HG03097 (cell line): ENCODE measurements around the gene ZMYND10.
A peak's percentile ranks its signal among the peaks of the same experiment; 100 is the strongest.

Experiments
- ATAC-seq: cut with Tn5 transposase; IDR thresholded peaks from one replicate; pipeline ENCODE4 v1.9.1; 2021; ENCODE audit not compliant: unreplicated experiment, low FRiP score

Gene ZMYND10

DNA sequence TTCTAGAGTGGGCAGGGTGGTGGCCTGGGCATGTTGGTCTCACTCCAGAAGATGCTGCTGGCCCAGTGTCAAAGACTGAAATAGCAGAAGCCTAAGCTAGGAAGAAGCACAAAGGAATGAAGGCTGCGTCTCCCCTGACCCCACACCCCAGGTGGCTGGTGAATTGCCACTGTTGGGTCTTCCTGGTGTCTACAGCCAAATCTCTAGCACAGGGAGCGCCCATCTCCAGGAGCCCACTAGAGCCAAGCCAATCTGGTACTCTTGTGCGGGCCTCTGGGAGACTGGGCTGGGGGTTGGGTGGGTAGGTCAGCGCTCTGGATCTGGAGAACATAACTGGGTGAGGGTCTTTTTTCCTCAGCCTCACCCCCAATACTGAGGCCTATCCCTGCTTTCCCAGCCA is 18.4 kb downstream of the ZMYND10 start:
- no peak for ATAC-seq

DNA sequence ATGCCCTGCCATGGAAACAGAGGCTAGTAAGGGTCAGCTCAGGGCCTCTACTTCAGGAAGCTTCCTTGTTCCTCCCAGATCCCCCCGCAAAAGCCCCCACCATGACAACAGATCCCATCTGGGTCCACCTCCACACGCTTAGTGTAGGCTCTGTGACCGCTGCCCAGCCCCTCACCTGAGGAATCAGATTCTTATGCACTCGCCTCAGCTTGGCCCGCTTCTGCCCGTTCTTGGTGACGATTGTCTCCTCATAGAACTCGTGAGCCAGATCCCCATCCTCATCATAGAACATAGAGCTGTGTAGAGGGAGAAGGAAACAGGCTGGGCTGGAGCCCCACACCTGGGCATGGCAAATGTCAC is 19.4 kb downstream of the ZMYND10 start:
- no peak for ATAC-seq

DNA sequence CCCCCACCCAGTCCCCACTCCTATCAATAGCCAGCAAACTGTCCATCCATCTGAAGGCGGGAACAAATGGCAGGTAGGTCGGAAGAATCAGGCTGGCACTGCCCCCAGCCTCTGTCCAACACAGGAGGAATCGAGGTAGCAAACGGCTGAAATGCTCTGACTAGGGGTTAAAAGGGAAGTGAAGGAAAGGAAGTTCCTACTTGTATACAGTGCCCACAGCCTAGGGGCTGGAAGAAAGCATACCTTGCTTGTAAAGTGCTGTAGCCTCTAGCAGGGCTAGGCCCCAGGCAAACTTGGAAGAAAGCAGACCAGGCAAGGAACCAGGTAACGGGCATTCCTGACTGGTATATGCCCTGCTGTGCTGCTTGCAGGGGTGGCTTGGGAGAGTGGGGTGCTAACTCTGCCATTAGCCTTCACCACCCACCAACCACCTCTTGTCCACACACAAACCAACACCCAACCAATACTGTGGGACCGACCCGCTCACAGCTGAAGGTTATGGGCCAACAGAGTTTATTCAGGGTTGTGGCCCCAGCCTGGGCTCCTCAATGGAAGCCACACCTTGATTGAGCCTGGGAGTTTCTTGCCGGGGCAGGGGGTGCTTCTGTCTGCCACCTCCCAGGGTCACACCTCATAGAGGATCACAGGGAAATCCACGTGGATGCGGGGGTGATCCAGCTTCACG is 19.9 kb downstream of the ZMYND10 start:
- no peak for ATAC-seq

DNA sequence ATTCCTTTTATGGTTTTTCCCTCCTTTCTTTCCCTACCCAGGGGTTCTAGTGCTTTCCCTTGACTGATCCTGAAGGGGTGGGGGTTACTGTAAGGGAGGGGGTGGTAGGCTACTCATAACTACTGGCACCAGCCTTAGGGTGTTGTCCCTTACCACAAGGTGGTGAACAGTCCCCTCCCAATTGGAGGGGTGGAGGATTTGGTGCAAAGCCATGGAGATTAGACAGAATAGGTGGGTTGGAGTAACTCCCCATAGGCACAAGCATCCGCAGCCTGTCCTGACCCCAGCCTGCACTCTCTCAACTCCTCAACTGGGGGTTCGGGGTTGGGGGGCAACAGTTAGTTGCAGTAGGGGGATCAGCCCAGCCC is 20.4 kb downstream of the ZMYND10 start:
- ATAC-seq, result no peak

DNA sequence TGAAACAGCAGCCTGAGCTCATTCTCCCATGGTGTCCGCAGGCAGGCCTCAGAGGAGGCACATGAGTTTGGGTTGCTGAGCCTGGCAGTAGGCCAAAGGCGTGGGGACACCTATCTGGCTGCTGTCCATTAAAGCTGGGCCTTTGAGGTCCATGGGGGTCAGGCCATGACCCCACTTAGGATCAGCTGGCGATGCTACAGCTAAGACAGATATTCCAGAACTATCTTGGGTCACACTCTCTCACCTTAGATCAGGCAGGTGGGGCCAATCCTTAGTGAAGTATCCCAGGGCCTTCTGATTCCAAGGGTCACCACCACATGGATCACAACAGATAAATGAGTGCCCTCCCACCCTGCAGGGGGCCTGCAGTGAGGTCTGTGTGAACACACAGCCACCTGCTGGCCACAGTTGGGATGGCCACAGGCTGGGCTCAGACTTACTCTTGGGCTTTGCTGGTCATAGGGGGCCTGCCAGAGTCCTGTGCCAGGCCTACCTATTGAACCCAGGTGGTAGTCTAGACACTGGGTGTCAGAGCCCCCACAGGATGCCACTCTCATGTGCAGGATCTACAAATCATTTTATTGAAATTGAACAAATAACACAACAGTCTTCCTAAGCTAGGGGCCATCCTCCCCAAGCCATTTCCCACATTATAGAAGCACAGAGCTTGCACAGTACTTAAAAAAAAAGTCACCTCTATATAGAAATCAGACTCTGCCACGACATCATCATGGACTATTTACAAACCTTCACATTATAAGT is 21.0 kb downstream of the ZMYND10 start:
- no peak for ATAC-seq

DNA sequence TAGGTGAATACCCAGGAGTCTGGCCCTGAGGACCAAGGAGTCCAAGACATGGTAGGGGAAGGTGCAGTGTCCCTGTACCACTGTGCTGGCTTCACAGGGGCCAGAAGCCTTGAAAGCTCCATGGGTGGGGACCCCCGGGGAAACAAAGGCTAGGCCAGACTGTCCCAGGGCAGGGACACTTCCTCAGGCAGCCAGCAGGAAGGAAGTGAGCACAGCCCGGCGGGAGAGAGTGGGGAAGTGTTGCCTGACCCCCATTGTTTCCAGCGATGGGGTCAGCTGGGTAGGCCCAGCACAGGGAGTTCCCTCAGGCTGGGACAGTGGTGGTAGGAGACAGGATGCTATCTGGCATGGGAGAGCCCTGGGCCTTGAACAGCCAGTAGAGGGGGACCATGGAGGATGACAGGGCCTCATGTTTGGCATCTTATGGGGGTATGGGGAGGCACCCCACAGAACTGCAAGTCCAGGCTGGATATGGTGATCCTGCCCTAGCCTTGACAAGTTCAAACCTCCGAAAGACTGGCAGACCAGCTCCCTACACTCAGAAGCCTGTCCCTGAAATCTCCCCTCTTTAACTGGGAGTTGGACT is 21.8 kb downstream of the ZMYND10 start:
- ATAC-seq, result no peak

DNA sequence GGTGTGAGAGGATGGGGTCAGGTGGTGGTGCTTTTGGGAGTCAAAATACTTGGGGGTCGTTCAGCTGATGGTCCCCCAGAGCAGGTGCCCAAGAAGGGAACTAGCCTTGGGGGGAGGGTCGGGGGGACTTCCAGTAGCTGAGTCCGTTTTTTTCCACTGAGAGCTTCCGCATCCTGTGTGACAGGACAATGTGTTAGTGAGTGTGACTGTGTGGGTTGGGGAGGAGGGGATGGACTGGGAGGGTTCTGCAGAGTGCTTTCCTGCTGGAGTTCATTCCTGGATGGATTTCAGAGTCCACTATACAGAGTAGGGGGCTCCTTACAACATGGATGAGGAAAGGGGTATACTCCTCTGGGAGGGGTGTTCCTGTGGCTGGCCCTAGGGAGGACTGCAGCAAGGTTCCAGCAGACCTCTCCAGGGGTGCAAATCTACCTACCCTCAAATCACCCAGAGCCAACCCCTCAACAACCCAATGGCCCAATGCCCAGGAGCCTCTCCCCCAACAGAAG is 22.4 kb downstream of the ZMYND10 start:
- no peak for ATAC-seq

DNA sequence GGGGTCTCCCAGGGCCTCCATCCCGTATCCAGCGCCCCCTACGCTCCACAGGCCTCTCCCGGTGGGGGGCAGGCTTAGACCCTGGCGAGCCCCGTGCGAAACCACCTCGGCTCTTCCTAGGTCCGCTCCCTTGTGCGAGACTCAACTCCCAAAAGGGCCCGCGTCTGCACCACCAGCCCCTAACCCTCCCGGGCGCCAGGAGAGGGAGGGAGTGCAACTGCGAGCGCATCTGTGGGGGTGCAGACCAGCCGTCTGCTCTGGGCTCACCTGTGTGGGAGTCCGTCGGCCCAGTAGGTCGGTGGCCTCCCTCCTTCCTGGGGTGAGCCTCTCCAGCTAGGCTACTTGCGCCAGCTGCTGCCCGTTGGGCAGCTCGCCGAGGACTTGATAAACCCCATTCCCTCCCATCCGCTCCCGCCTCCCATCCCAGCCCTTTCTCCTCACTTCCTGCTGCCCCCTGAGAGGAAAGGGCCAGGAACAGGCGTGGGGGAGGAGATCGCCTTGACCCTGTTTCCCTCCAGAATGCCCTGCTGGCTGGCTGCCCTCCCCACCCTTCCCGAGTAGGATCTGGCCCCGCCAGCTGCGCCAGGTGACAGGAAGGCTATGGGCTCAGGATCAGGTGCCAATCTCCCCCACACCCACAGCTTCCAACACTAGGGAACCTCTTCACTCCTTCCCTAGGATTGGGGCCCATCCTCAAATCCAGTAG is 23.0 kb downstream of the ZMYND10 start, which contains the start of gene HYAL2:
Gene HYAL2 (minus strand): TSS at position 360 of the 706 bp plus-strand sequence. CDS start 2,256 bp downstream, outside the sequence.
- no peak for ATAC-seq

DNA sequence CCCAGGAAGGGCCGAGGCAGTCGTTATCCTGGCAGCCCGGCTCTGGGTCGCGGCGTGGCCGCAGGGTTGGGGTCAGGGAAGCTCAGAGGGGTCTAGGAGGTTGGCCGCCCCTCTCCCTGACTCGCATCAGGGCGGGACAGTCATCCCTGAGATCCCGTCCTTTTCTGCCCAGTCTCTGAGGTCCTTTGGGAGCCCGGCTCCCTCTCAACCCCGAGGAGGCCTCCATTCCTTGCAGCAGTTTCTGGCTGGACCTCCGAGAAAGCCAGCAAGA is 23.5 kb downstream of the ZMYND10 start:
- no peak for ATAC-seq

DNA sequence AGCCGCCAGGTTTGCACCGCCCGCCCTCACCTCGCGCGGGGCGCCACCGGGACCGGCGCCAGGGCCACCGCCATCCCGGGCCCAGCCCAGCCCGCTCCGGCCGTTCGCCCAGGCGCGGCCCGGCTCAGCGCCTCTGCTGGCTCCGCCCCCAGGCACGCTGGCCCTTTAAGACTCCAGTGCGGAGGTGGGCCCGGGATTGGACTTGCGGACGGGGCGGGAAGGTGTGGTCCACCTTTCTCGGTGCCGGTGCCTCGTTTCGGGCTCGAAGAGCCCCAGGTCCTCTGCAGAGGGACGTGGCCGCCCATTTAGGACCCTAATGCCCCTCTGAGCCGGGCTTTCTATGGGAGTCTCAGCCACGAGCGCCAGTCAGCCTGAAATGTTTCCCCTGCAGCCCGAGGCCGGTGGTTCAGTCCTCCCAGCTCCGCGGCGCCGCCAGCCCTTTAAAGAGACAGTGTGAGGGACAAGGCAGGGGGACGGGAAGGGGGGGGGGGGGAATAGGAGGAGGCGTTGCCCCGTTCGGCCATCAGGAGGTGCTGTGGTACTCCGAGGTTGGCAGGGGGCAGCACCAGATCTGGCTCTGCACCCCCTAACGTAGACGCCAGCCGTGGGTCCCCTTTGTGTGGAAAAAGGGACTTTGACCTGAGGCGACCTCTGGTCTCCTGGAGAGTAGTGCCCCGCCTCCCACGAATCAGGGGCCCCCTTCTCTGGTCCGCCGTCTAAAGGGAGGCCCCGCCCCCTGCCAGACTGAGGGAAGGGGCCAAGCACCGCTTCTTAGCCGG is 24.0 kb downstream of the ZMYND10 start:
- ATAC-seq, result peak; percentile 56

DNA sequence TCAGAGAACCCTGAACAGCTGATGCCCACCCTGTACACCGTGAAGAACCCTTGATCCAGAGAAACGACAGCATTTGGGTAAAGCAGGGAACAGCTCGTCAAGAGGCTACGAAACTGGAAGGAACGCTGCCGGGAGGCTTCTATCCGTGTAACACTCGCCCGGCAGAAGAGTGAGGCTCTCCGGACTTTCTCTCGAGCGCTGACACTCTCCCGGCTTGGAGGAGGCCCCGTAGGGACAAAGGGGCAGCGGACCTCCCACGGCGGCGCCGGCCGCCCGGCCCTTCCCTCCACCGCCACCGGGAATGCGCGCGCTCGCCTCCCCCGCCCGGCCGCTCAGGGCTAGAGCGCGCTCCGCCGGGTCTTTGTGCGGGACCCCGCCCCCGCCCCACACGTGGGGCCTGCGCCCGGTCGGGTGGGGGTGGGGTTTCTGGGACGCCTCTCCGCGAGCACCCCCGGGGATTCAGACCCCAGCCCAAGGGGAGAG is 24.6 kb downstream of the ZMYND10 start:
- ATAC-seq, result peak; percentile 33

DNA sequence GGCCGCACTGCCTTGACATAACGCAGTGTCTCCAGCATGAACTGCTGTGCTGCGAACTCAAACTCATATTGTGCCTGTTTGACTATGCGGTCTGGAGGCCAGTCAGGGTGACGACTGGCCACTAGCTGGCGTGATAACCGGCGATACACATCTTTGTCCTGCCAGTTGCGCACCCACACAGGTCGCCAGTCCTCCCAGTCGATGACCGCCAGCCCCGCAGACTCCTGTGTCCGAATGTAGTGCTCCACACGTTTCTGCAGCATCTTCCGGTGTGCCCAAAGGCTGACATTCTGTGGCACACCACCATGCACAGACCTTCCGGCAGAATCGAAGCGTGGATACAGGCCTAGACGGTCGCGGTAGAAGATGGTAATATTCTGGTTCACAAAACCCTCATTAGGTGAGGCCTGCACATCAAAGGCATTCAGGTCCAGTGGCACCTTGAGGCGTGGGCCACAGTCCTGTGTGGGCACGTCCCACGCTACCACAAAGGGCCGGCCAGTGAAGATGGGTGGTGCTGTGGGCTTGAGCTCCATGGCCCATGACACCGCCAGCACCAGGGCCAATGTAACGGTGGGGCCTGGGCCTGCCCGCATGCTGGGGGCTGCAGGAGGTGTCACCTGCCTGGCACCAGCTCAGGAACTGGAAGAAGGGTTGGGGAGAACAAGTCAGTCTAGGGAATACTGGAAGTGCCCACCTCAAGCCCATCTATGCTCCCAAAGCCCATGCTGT is 25.5 kb downstream of the ZMYND10 start:
- ATAC-seq, result no peak

DNA sequence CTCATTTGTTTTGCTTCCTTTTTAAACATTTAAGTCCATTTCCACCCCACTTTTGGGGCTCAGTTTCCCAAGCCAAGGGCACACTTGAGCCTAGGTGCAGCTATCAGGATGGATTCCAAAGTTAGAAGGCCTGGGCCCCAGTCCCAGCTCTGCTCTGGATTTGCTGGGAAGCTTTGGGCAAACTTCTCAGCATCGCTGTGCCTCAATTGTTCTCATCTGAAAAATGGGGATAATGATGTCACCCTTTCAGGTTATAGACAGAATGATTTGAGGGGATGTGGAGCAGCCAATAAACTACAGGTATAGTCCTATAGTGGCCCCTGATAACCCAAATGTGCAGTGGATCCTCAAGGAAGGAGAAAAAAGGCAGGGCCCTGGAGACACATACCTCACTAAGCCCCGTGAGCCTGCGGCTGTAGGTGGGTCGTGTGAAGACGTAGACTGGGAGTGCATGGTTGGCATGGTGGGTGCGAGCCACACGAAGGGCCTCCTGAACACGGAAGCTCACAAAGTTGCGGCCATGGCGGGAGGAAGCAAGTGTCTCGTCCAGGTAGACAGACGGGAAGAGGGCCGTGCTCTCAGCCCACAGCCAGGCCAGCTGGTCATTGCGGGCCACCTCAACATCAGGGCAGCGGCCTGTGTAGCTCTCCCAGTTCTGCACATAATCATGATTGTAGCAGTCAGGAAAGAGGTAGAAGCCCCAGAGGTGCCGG is 26.2 kb downstream of the ZMYND10 start:
- ATAC-seq, result no peak

DNA sequence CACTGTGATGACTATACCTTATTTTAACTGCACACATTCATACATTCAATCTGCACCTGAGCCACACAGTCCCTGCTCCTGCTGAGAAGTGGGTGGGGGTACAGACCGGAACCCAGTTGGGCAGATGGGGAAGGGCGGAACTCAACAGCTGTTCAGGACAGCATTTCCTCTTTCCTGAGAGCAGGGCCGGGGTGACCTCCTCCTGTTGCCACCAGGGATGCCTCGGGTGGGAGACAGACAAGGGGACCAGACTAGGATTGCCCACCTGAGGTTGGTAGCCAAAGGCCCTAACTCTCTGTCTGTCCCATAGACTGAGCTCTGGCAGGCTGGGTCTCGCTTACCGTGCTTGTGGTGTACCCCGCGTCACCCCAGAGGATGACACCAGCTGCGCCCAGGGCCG is 26.9 kb downstream of the ZMYND10 start:
- no peak for ATAC-seq

DNA sequence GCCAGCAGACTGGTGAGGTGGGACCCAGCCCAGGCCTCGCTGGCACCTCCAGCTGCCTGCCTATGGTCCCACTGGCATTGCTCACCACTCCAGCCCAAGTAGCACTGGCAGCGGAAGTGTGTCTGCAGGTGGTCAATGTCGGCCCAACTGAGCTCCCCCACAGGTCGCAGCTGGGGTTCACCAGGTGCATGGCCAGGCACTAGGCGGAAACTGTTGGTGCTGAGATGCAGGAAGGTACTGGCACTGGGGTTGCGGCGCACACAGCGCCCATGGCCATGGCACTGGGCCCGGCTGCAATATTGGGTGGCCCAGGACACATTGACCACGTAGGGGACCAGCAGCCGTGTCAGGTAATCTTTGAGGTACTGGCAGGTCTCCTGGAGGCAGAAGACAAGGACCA is 27.4 kb downstream of the ZMYND10 start:
- ATAC-seq, result no peak

DNA sequence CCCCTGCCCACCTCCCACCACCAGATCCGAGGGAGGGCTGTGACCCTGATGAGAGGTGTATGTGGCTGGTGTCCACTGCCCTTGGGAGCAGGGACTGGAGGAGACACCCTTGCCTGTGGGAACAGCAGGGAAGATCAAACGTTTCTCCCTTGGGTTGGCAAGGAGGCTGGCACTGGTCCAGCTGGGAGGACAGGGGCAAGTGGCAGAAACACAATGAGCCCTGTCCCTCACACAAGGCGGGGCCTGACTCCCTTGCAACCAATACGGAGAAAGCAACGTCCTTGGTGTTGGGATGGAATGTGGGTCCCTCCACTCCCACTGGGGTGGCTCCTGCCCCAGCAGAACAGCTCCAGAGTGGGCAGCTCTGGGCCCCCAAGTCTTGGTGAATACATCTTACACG is 28.2 kb downstream of the ZMYND10 start:
- no peak for ATAC-seq

DNA sequence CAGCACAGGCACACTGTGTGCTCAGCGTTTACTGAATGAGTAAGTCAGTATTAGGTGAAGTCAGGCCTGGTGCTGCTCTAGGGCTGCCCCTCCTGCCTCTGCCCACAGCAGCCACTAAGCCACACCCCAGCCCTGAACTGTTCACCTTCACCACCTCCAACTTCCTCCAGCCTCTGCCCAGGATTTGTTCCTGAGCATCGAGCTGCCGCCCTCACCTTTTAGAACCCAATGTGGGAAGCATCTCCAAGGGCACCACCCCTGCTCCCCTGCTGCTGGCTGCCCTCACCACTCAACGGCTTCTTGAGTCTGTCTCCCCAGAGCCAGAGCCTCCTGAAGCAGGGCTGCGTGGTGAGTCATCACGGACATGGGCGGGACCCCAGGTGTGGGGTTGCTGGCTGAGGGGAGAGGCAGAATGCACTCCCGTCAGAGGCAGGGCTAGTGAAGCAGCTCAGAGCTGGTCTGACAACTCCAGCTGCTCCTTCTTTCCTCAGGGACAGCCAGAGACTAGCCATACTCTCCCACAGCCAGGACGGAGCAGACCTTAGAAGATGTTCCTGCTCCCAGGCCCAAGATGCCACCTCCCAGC is 28.8 kb downstream of the ZMYND10 start:
- ATAC-seq, result no peak

DNA sequence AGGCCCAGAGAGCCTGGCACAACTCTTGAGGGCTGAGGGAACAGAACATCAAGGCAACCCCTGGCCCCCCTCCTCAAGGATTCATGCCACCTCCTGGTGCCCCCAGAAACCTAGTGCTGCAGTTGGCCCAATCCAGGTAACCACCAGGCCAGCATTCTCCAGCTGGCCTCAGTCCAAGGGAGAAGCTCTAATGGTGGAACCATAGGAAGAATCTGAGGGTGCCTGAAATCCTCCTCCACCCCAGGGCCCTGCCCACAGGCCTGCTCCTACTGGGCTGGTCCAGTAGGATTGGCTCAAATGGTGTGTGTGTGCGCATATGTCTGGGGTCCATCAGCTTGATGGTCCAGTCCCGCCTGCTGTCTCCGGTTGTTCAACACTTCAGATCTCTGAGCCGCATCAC is 30.7 kb downstream of the ZMYND10 start:
- ATAC-seq, result no peak

DNA sequence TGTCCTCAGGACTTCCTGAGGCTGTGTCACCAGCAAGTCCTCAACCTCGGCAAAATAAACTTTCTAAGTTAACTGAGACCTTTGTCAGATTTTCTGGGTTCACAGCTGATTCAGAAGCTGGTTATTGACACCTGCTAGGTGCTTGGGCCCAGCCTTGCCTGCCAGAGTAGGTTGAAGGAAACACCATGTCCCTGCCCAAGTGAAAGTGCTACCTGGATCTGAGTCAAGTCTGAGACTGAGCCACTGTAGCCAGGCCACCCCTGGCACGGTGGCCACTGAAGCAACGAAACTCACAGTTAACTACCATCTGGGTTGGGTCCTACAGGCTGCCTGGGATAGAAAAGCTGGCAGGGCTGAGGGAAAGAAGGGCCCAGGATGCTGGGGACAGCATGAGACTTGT is 31.2 kb downstream of the ZMYND10 start:
- ATAC-seq, result no peak
